GM12878 (cell line): ENCODE results near the gene AKNA. TPM values are rescaled to one million over a fixed set of nuclear protein-coding genes. Genes with fewer than 3 reads are reported as not detected.
A peak's percentile ranks its signal among the peaks of the same experiment; 100 is the strongest.

Source experiments
- CHD1 ChIP-seq: IDR thresholded peaks from 2 replicates; pipeline ENCODE4 v1.6.1; 2012; ENCODE audit warnings: low read depth, low read length, improper control_type of control experiment
- EP300 ChIP-seq, 2 experiments: fragments of 150-350 bp in 1 of 2; IDR thresholded peaks; 2 replicates each; pipeline ENCODE4 v1.6.1; 2011 to 2012; ENCODE audit warnings: low read depth in 2 of 2, low read length in 2 of 2, borderline replicate concordance in 1 of 2, improper control_type of control experiment in 1 of 2, inconsistent platforms in 1 of 2; ENCODE audit not compliant: control insufficient read depth in 1 of 2
- ESRRA ChIP-seq: IDR thresholded peaks from 2 replicates; pipeline ENCODE4 v1.6.1; 2012; ENCODE audit warnings: mild to moderate bottlenecking, low read length, improper control_type of control experiment
- ETV6 ChIP-seq, 2 experiments: fragments of 450-650 bp in 1 of 2; IDR thresholded peaks in 1 of 2; conservative IDR thresholded peaks in 1 of 2; 2 replicates each; pipeline ENCODE4 v1.6.1; 2014; ENCODE audit warnings: antibody characterized with exemption in 1 of 2, borderline replicate concordance in 1 of 2, low read depth in 1 of 2, mild to moderate bottlenecking in 1 of 2, moderate library complexity in 1 of 2
- FOS ChIP-seq: IDR thresholded peaks from 3 replicates; pipeline ENCODE4 v1.6.1; 2011; ENCODE audit warnings: borderline replicate concordance; ENCODE audit not compliant: insufficient read length; ENCODE audit errors: extremely low read depth
- HSF1 ChIP-seq: fragments of 150-350 bp; IDR thresholded peaks from 2 replicates; pipeline ENCODE4 v1.6.1; 2014; ENCODE audit warnings: mild to moderate bottlenecking, low read depth, low read length
- KLF5 ChIP-seq: fragments of 450-650 bp; IDR thresholded peaks from 2 replicates; pipeline ENCODE4 v1.6.1; 2014; ENCODE audit warnings: mild to moderate bottlenecking; ENCODE audit not compliant: partially characterized antibody
- NFIC ChIP-seq: IDR thresholded peaks from 2 replicates; pipeline ENCODE4 v1.6.1; 2012; ENCODE audit warnings: low read depth, mild to moderate bottlenecking, inconsistent platforms, low read length, moderate library complexity
- NRF1 ChIP-seq: conservative IDR thresholded peaks from 2 replicates; pipeline ENCODE4 v1.6.1; 2011; ENCODE audit warnings: mild to moderate bottlenecking, low read depth, low read length, improper control_type of control experiment
- PKNOX1 ChIP-seq: fragments of 450-650 bp; IDR thresholded peaks from 2 replicates; pipeline ENCODE4 v1.6.1; 2016; ENCODE audit warnings: mild to moderate bottlenecking
- POLR2AphosphoS2 ChIP-seq: IDR thresholded peaks from 2 replicates; pipeline ENCODE4 v1.6.1; 2011; ENCODE audit warnings: low read depth, mild to moderate bottlenecking, low read length, improper control_type of control experiment, moderate library complexity
- RELB ChIP-seq: fragments of 450-650 bp; IDR thresholded peaks from 2 replicates; pipeline ENCODE4 v1.6.1; 2017; ENCODE audit warnings: low read depth, mild to moderate bottlenecking, moderate library complexity
- SMAD5 ChIP-seq: IDR thresholded peaks from 2 replicates; pipeline ENCODE4 v1.6.1; 2016; ENCODE audit warnings: antibody characterized with exemption, low read depth
- SREBF2 ChIP-seq: IDR thresholded peaks from 2 replicates; pipeline ENCODE4 v1.6.1; 2012; ENCODE audit warnings: mild to moderate bottlenecking, low read length
- TBL1XR1 ChIP-seq: IDR thresholded peaks from 2 replicates; pipeline ENCODE4 v1.6.1; 2012; ENCODE audit warnings: low read depth, low read length, improper control_type of control experiment
- ZNF274 ChIP-seq: IDR thresholded peaks from one replicate; pipeline ENCODE4 v1.8.0; 2011; ENCODE audit not compliant: insufficient read length, insufficient read depth
- polyA plus RNA-seq, 11 experiments: library from polyadenylated mRNA; depleted of rRNA in 4 of 11; unstranded in 6 of 11; stranded (reverse) in 5 of 11; fragments of >200 nt; fragmentation: Nextera tagmentation in 4 of 11; fragmentation: Illumina TruSeq in 1 of 11; extraction: Ambion mirVana in 4 of 11; extraction: Trizol in 1 of 11; gene quantifications; 1 replicate in 1 of 11; 2 replicates in 10 of 11; pipeline versions ENCODE4 v1.2.1 to v1.2.3, GENCODE V29; 2011 to 2016; ENCODE audit warnings: inconsistent platforms in 2 of 11, missing spikeins in 2 of 11, low read depth in 1 of 11
- total RNA-seq, 4 experiments: library from RNA; depleted of rRNA in 3 of 4; stranded (reverse); fragments of >200 nt in 3 of 4; fragmentation: Illumina TruSeq in 1 of 4; extraction: Trizol in 1 of 4; gene quantifications; 2 replicates each; pipeline versions ENCODE4 v1.2.1 to v1.2.3, GENCODE V29; 2013 to 2021
- TF ChIP-seq, protein P1 (sequence below): fragments of 450-650 bp; IDR thresholded peaks from 2 replicates; pipeline ENCODE4 v1.6.1; 2014; ENCODE audit warnings: mild to moderate bottlenecking
- TF ChIP-seq, protein P2 (sequence below): IDR thresholded peaks from 2 replicates; pipeline ENCODE4 v1.6.1; 2011; ENCODE audit warnings: mild to moderate bottlenecking, low read depth, low read length, moderate library complexity; ENCODE audit not compliant: insufficient replicate concordance
- TF ChIP-seq, protein P3 (sequence below), 3 experiments: IDR thresholded peaks in 2 of 3; conservative IDR thresholded peaks in 1 of 3; 2 replicates each; pipeline ENCODE4 v1.5.1; 2011; ENCODE audit warnings: low read depth in 3 of 3, low read length in 3 of 3, mild to moderate bottlenecking in 3 of 3, control low read depth in 2 of 3, moderate library complexity in 2 of 3, inconsistent platforms in 1 of 3, mixed read lengths in 1 of 3; ENCODE audit not compliant: control insufficient read depth in 2 of 3, insufficient read depth in 1 of 3; ENCODE audit errors: extremely low read depth in 1 of 3

AKNA gene
- total and polyA plus RNA-seq, 10 of the 15 experiments (the other 5 are each of a cell fraction or from before 2014, with no cell fraction given), result 1.6 to 132 (median 35.3) TPM

GRCh38 chr9:114397219-114397847 is 9.6 kb upstream of the AKNA start (continued):
- TF ChIP-seq PKNOX1, result no peak
- TF ChIP-seq, protein P1, sequence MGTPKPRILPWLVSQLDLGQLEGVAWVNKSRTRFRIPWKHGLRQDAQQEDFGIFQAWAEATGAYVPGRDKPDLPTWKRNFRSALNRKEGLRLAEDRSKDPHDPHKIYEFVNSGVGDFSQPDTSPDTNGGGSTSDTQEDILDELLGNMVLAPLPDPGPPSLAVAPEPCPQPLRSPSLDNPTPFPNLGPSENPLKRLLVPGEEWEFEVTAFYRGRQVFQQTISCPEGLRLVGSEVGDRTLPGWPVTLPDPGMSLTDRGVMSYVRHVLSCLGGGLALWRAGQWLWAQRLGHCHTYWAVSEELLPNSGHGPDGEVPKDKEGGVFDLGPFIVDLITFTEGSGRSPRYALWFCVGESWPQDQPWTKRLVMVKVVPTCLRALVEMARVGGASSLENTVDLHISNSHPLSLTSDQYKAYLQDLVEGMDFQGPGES, result no peak
- TF ChIP-seq NRF1, result no peak
- no peak for TF ChIP-seq SREBF2
- TF ChIP-seq RELB, result no peak
- no peak for TF ChIP-seq CHD1
- 0 out of 4 replicates have a peak, but pooled peaks of 1 of the 2 experiments have one; percentile 11 for TF ChIP-seq ETV6 (conservative IDR thresholded peaks at IDR 0.05 in 1 of 2, IDR thresholded peaks at IDR 0.05 in 1 of 2; ENCODE audit: borderline replicate concordance in 1 of 2, low read depth in 1 of 2)
- TF ChIP-seq ESRRA, result no peak
- TF ChIP-seq, protein P2, sequence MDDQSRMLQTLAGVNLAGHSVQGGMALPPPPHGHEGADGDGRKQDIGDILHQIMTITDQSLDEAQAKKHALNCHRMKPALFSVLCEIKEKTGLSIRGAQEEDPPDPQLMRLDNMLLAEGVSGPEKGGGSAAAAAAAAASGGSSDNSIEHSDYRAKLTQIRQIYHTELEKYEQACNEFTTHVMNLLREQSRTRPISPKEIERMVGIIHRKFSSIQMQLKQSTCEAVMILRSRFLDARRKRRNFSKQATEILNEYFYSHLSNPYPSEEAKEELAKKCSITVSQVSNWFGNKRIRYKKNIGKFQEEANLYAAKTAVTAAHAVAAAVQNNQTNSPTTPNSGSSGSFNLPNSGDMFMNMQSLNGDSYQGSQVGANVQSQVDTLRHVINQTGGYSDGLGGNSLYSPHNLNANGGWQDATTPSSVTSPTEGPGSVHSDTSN, result no peak
- TF ChIP-seq ZNF274, result no peak
- TF ChIP-seq NFIC, result no peak
- TF ChIP-seq EP300 (IDR thresholded peaks at IDR 0.05; ENCODE audit: borderline replicate concordance in 1 of 2, control insufficient read depth in 1 of 2, low read depth in 2 of 2, low read length in 2 of 2), result no peak
- no peak for TF ChIP-seq HSF1
- TF ChIP-seq KLF5, result no peak
- no peak for TF ChIP-seq FOS
- no peak for TF ChIP-seq POLR2AphosphoS2
- no peak for TF ChIP-seq TBL1XR1
- TF ChIP-seq, protein P3, sequence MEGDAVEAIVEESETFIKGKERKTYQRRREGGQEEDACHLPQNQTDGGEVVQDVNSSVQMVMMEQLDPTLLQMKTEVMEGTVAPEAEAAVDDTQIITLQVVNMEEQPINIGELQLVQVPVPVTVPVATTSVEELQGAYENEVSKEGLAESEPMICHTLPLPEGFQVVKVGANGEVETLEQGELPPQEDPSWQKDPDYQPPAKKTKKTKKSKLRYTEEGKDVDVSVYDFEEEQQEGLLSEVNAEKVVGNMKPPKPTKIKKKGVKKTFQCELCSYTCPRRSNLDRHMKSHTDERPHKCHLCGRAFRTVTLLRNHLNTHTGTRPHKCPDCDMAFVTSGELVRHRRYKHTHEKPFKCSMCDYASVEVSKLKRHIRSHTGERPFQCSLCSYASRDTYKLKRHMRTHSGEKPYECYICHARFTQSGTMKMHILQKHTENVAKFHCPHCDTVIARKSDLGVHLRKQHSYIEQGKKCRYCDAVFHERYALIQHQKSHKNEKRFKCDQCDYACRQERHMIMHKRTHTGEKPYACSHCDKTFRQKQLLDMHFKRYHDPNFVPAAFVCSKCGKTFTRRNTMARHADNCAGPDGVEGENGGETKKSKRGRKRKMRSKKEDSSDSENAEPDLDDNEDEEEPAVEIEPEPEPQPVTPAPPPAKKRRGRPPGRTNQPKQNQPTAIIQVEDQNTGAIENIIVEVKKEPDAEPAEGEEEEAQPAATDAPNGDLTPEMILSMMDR (IDR thresholded peaks at IDR 0.05 in 2 of 3, conservative IDR thresholded peaks at IDR 0.05 in 1 of 3; ENCODE audit: control insufficient read depth in 2 of 3, extremely low read depth in 1 of 3, insufficient read depth in 1 of 3, low read depth in 3 of 3, low read length in 3 of 3), result no peak
- no peak for TF ChIP-seq SMAD5
